ENCODE measurements around the gene NFATC2. TPM values are rescaled to one million over a fixed set of nuclear protein-coding genes. Genes with fewer than 3 reads are reported as not detected.

NFATC2 gene
- total and polyA plus RNA-seq, 2 of the 4 experiments (the other 2 are of a cell fraction), result 0.18 to 0.38 TPM

DNA sequence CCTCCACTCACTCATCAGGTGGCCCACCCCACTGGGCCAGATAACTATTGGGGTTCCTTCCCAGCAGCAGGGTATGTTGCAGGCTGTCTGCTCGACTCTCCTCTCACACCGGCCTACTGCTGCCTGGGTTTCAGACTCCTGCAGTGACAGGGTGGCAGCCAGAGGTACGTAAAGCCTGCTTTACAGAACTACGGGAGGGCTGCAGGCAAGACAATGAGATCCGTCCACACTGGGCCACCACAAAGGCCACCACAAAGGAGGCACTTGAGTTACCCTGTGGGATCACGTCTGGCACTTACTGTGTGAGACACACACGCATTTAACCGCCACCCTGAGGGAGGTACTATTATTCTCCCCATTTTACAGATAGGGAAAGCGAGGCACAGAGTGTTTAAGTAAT, 78.5 kb downstream of the NFATC2 start:
- H3K56ac ChIP-seq (ENCODE audit: extremely low read depth, insufficient read depth, low read length), result no peak overlapping the region
- no peaks in the 10 kb centered on the region for H4K20me1 ChIP-seq (ENCODE audit: insufficient read depth, low read length)
- no peak overlapping the region for H3K27ac ChIP-seq (ENCODE audit: insufficient read depth, low read length)
- no peak overlapping the region for H3K18ac ChIP-seq (ENCODE audit: low read depth, low read length)
- peak overlapping the region; percentile 52; the same call in 1 of the 3 replicates for H2BK15ac ChIP-seq (ENCODE audit: low read depth, low read length)
- peak overlapping the region; percentile 27; the same call in 1 of the 2 replicates for H2AK5ac ChIP-seq (ENCODE audit: low read depth, low read length)
- H2AK9ac ChIP-seq (replicated peaks; ENCODE audit: low read depth, low read length, poor library complexity), result no peak overlapping the region
- H4K5ac ChIP-seq (ENCODE audit: low read depth, low read length), result no peak overlapping the region
- no peak overlapping the region for H2BK120ac ChIP-seq (ENCODE audit: low read depth, low read length)
- 89% methylated on average over 3 of the region's 9 CpGs; no CpG with 5 or more reads in 1 of the 2 experiments for WGBS, 2 experiments (ENCODE audit: extremely low coverage in 2 of 2, insufficient read length in 1 of 2)
- no peak overlapping the region for H2BK20ac ChIP-seq (ENCODE audit: low read depth, low read length)
- DNase-seq (no peak), ATAC-seq (ENCODE audit: low read depth) (no peak)
- H4K8ac ChIP-seq (ENCODE audit: low read depth in 2 of 2, low read length in 2 of 2), result no peak overlapping the region; a peak in 1 of 4 replicates
- dilution Hi-C loops (cut with HindIII; ENCODE audit: low sequenced_read_pairs, unreplicated experiment), result no loop called here
- H3K27me3 ChIP-seq (ENCODE audit: control insufficient read depth, insufficient read depth, low read length), result no peaks in the 10 kb centered on the region
- H4K91ac ChIP-seq (ENCODE audit: insufficient read depth, low read depth, low read length), result no peak overlapping the region
- H3K9me1 ChIP-seq (ENCODE audit: insufficient read depth, low read length), result no peaks in the 10 kb centered on the region
- in situ Hi-C loops (cut with MboI; ENCODE audit: low sequenced_read_pairs), result no loop called here
- no peaks in the 10 kb centered on the region for H3K9me3 ChIP-seq (ENCODE audit: control insufficient read depth, insufficient read depth, low read length)
- no peaks in the 10 kb centered on the region for H3K36me3 ChIP-seq (ENCODE audit: control insufficient read depth, insufficient read depth, low read length)
- no peak overlapping the region for H2BK5ac ChIP-seq (ENCODE audit: low read depth, low read length, poor library complexity, severe bottlenecking)
- no peak overlapping the region for H3K14ac ChIP-seq (replicated peaks; ENCODE audit: low read depth, low read length)
- no peak overlapping the region for H3K9ac ChIP-seq (ENCODE audit: low read depth, low read length)
- TF ChIP-seq MAZ (IDR thresholded peaks at IDR 0.05; ENCODE audit: borderline replicate concordance, low read depth, low read length), result no peak
- TF ChIP-seq RCOR1 (IDR thresholded peaks at IDR 0.05; ENCODE audit: insufficient replicate concordance, low read length), result no peak
- TF ChIP-seq MAFK (IDR thresholded peaks at IDR 0.05; ENCODE audit: low read depth, low read length), result no peak
- TF ChIP-seq CHD1 (IDR thresholded peaks at IDR 0.05; ENCODE audit: low read depth, low read length), result no peak
- no peak for TF ChIP-seq MXI1 (IDR thresholded peaks at IDR 0.05; ENCODE audit: borderline replicate concordance, low read depth, low read length)
- TF ChIP-seq, protein P1, sequence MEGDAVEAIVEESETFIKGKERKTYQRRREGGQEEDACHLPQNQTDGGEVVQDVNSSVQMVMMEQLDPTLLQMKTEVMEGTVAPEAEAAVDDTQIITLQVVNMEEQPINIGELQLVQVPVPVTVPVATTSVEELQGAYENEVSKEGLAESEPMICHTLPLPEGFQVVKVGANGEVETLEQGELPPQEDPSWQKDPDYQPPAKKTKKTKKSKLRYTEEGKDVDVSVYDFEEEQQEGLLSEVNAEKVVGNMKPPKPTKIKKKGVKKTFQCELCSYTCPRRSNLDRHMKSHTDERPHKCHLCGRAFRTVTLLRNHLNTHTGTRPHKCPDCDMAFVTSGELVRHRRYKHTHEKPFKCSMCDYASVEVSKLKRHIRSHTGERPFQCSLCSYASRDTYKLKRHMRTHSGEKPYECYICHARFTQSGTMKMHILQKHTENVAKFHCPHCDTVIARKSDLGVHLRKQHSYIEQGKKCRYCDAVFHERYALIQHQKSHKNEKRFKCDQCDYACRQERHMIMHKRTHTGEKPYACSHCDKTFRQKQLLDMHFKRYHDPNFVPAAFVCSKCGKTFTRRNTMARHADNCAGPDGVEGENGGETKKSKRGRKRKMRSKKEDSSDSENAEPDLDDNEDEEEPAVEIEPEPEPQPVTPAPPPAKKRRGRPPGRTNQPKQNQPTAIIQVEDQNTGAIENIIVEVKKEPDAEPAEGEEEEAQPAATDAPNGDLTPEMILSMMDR (conservative IDR thresholded peaks at IDR 0.05; ENCODE audit: low read depth, low read length), result no peak
- no peak for TF ChIP-seq SMC3 (IDR thresholded peaks at IDR 0.05; ENCODE audit: low read depth, low read length)
- no peak for TF ChIP-seq NFE2L2 (IDR thresholded peaks at IDR 0.05; ENCODE audit: low read depth, low read length)
- TF ChIP-seq POLR2A (IDR thresholded peaks at IDR 0.05; ENCODE audit: low read depth, low read length), result no peak
- TF ChIP-seq RAD21 (IDR thresholded peaks at IDR 0.05; ENCODE audit: low read length), result no peak
- no peak for TF ChIP-seq FOS (IDR thresholded peaks at IDR 0.05; ENCODE audit: low read depth, low read length)
- TF ChIP-seq, protein P2, sequence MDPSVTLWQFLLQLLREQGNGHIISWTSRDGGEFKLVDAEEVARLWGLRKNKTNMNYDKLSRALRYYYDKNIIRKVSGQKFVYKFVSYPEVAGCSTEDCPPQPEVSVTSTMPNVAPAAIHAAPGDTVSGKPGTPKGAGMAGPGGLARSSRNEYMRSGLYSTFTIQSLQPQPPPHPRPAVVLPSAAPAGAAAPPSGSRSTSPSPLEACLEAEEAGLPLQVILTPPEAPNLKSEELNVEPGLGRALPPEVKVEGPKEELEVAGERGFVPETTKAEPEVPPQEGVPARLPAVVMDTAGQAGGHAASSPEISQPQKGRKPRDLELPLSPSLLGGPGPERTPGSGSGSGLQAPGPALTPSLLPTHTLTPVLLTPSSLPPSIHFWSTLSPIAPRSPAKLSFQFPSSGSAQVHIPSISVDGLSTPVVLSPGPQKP (IDR thresholded peaks at IDR 0.05; ENCODE audit: borderline replicate concordance, low read depth, low read length), result no peak
- TF ChIP-seq CEBPB (IDR thresholded peaks at IDR 0.05; ENCODE audit: low read depth, low read length), result no peak
- TF ChIP-seq RFX5 (IDR thresholded peaks at IDR 0.05; ENCODE audit: low read depth, low read length), result no peak
- TF ChIP-seq BHLHE40 (IDR thresholded peaks at IDR 0.05; ENCODE audit: low read depth, low read length), result no peak
- TF ChIP-seq, protein P3, sequence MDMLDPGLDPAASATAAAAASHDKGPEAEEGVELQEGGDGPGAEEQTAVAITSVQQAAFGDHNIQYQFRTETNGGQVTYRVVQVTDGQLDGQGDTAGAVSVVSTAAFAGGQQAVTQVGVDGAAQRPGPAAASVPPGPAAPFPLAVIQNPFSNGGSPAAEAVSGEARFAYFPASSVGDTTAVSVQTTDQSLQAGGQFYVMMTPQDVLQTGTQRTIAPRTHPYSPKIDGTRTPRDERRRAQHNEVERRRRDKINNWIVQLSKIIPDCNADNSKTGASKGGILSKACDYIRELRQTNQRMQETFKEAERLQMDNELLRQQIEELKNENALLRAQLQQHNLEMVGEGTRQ (IDR thresholded peaks at IDR 0.05; ENCODE audit: low read depth, low read length), result no peak
- H2AFZ ChIP-seq (replicated peaks; ENCODE audit: low read length, poor library complexity), result peak overlapping the region; percentile 23
- intact Hi-C loops (cut with micrococcal nuclease), result loop anchor here (1.0 kb wide), 1 partner anchor 65 kb away; no protein-coding TSS in a partner anchor
- BruUV-seq (replicated peaks), result no TSS peak
- H3K4me2 ChIP-seq (ENCODE audit: low read depth, low read length), result no peak overlapping the region
- no peak overlapping the region for H3K23ac ChIP-seq (ENCODE audit: low read depth, low read length)
- no peaks in the 10 kb centered on the region for H3K79me1 ChIP-seq (ENCODE audit: low read depth in 1 of 2, low read length in 2 of 2)
- POLR2A ChIA-PET (ENCODE audit: unreplicated experiment), result no interaction called here
- H3K4me3 ChIP-seq (ENCODE audit: insufficient read depth, low read depth, low read length), result no peak overlapping the region
- 0 out of 2 replicates have a peak overlapping the region, but pooled peaks have one; percentile 10 for H3K4ac ChIP-seq (ENCODE audit: low read depth, low read length)
- peaks cover 9% of the 10 kb centered on the region for H3K4me1 ChIP-seq (ENCODE audit: control insufficient read depth, insufficient read depth, low read length)
- CTCF ChIA-PET, result no interaction called here

Measured in IMR-90 (cell line).